Aorta (tissue), 5 donors: Measurements from ENCODE around the gene F2RL3. TPM values are rescaled to one million over a fixed set of nuclear protein-coding genes. Genes with fewer than 3 reads are reported as not detected.

Experiments
- ATAC-seq: fragments of 200-7000 bp; cut with Tn5 transposase; one replicate; pipeline ENCODE4 v1.9.1; 2022; ENCODE audit warnings: moderate library complexity; ENCODE audit not compliant: low FRiP score
- DNase-seq, 2 donors: peaks; one replicate each; pipeline ENCODE4 v3.0.0-alpha.2; 2020
- H3K27ac ChIP-seq, 2 donors: one replicate each; pipeline ENCODE4 v1.5.1; 2013; ENCODE audit warnings: low read length in 2 of 2, mild to moderate bottlenecking in 2 of 2, moderate library complexity in 2 of 2, control low read depth in 1 of 2, inconsistent platforms in 1 of 2, low read depth in 1 of 2
- H3K27me3 ChIP-seq, 2 donors: one replicate each; pipeline ENCODE4 v1.6.1; 2013; ENCODE audit warnings: control low read depth in 1 of 2, low read length in 1 of 2, mild to moderate bottlenecking in 1 of 2, moderate library complexity in 1 of 2; ENCODE audit not compliant: insufficient read depth in 2 of 2, control insufficient read depth in 1 of 2
- H3K36me3 ChIP-seq, 2 donors: one replicate each; pipeline ENCODE4 v1.6.1; 2013; ENCODE audit warnings: control low read depth in 1 of 2, low read length in 1 of 2, mild to moderate bottlenecking in 1 of 2; ENCODE audit not compliant: insufficient read depth in 2 of 2, control insufficient read depth in 1 of 2
- H3K4me1 ChIP-seq, 2 donors: one replicate each; pipeline ENCODE4 v1.6.1; 2013; ENCODE audit warnings: low read length in 2 of 2, control low read depth in 1 of 2, mild to moderate bottlenecking in 1 of 2, moderate library complexity in 1 of 2; ENCODE audit not compliant: insufficient read depth in 2 of 2, control insufficient read depth in 1 of 2
- H3K4me3 ChIP-seq, 2 donors: one replicate each; pipeline ENCODE4 v1.5.1; 2013; ENCODE audit warnings: low read length in 2 of 2, control low read depth in 1 of 2, mild to moderate bottlenecking in 1 of 2
- H3K9me3 ChIP-seq: one replicate; pipeline ENCODE4 v1.6.1; 2013; ENCODE audit warnings: mild to moderate bottlenecking, low read length; ENCODE audit not compliant: control insufficient read depth
- WGBS, 2 donors: extraction: QIAGEN DNeasy Blood & Tissue Kit; methylation state at CpG; one replicate each; pipeline ENCODE4 v1.1.7; 2013; 5-methylcytosine and 5-hydroxymethylcytosine counted together
- intact Hi-C, 2 donors: fragments of 100-400 bp; cut with DNase I; formaldehyde crosslinking; loops; one replicate each; pipeline versions ENCODE4 v1.14.2 to v1.15.0; 2022
- polyA plus RNA-seq, 2 donors: library from polyadenylated mRNA; stranded (reverse); fragments of 200-250 nt; gene quantifications; one replicate each; pipeline ENCODE4 v1.2.3, GENCODE V29; 2013
- total RNA-seq, 2 donors: library from RNA; stranded (reverse); fragmentation: NEBNext Ultra II Directional; extraction: Animal tissue kit (Norgen Biotek cat#: 25700); gene quantifications; one replicate each; pipeline ENCODE4 v1.2.1, GENCODE V29; 2021
- donor health status: healthy with polysubstance abuse.
- donor health status: Bipolar disorder and iron deficiency.
- donor health status: DM: no; HTN: no; CAD: no.
- donor health status: DM: no; HTN: no; CAD: no.
- donor health status: DM: yes; HTN: yes; CAD: no.

F2RL3 gene
- total and polyA plus RNA-seq, 4 donors = 0.13 to 9.9 (median 0.45) TPM

GRCh38 chr19:16877581-16877980 is 11.2 kb upstream of the F2RL3 start:
- 88% methylated on average over 11 of the region's 11 CpGs for WGBS, 2 donors
- Histone ChIP-seq H3K4me3 (no peak overlapping the region), H3K27ac (no peak overlapping the region), H3K4me1 (no peaks in the 10 kb centered on the region), H3K9me3 (peaks cover 4% of the 10 kb centered on the region), H3K36me3 (peaks cover 4 to 8% of the 10 kb centered on the region in 2 donors), H3K27me3 (no peaks in the 10 kb centered on the region)
- intact Hi-C loops = no loop called here
- ATAC-seq = no peak
- no peak for DNase-seq

GRCh38 chr19:16878181-16878965 is 10.4 kb upstream of the F2RL3 start:
- no peak overlapping the region for H3K27ac ChIP-seq
- no peaks in the 10 kb centered on the region for H3K4me1 ChIP-seq
- WGBS, 2 donors = 92 to 95% methylated on average over 54 to 55 of the region's 55 CpGs
- DNase-seq (no peak), ATAC-seq (no peak)
- H3K27me3 ChIP-seq = no peaks in the 10 kb centered on the region
- peaks cover 4 to 8% of the 10 kb centered on the region in 2 donors for H3K36me3 ChIP-seq
- H3K9me3 ChIP-seq = peaks cover 4% of the 10 kb centered on the region
- intact Hi-C loops = no loop called here
- no peak overlapping the region for H3K4me3 ChIP-seq

- Histone ChIP-seq H3K36me3 (peaks cover 4 to 8% of the 10 kb centered on the region in 2 donors), H3K27ac (no peak overlapping the region), H3K27me3 (no peaks in the 10 kb centered on the region), H3K4me1 (no peaks in the 10 kb centered on the region), H3K4me3 (no peak overlapping the region), H3K9me3 (peaks cover 4% of the 10 kb centered on the region)
- WGBS, 2 donors = 93 to 94% methylated on average over 5 to 8 of the region's 8 CpGs
- ATAC-seq (no peak), DNase-seq (no peak)
- intact Hi-C loops = no loop called here
Measured at GRCh38 chr19:16880884-16881554, 7.8 kb upstream of the F2RL3 start.

- H3K27me3 ChIP-seq = no peaks in the 10 kb centered on the region
- no peak overlapping the region for H3K4me3 ChIP-seq
- WGBS, 2 donors = 91 to 96% methylated on average over 3 of the region's 3 CpGs
- H3K36me3 ChIP-seq = peaks cover 1 to 4% of the 10 kb centered on the region in 2 donors
- intact Hi-C loops = no loop called here
- ATAC-seq = no peak
- no peak overlapping the region for H3K27ac ChIP-seq
- DNase-seq = no peak
- H3K9me3 ChIP-seq = peaks cover 4% of the 10 kb centered on the region
- H3K4me1 ChIP-seq = no peaks in the 10 kb centered on the region
Measured at GRCh38 chr19:16882146-16882545, 6.7 kb upstream of the F2RL3 start.

- H3K27me3 ChIP-seq = no peaks in the 10 kb centered on the region
- H3K27ac ChIP-seq = no peak overlapping the region
- no peaks in the 10 kb centered on the region for H3K4me1 ChIP-seq
- DNase-seq (no peak), ATAC-seq (no peak)
- no peak overlapping the region for H3K4me3 ChIP-seq
- H3K36me3 ChIP-seq = peaks cover 0 to 4% of the 10 kb centered on the region in 2 donors
- H3K9me3 ChIP-seq = peaks cover 4% of the 10 kb centered on the region
- intact Hi-C loops = no loop called here
- 83 to 86% methylated on average over 3 of the region's 3 CpGs for WGBS, 2 donors
Measured at GRCh38 chr19:16883522-16883921, 5.3 kb upstream of the F2RL3 start.

DNA sequence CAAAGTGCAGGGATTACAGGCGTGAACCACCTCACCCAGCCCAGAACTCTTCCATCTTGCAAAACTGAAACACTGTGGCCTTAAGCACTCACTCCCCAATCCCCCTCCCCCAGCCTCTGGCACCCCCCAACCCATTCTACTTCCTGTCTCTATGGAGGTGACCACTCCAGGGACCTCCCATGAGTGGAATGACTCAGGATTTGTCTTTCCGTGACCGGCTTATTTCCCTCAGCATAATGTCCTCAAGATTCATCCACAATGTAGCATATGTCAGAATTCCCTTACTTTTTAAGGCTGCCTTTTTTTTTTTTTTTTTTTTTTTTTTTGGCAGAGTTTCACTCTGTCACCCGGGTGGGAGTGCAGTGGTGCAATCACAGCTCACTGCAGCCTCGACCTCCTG is 3.6 kb upstream of the F2RL3 start:
- H3K4me1 ChIP-seq = no peaks in the 10 kb centered on the region
- H3K9me3 ChIP-seq = peaks cover 4% of the 10 kb centered on the region
- no peak overlapping the region for H3K27ac ChIP-seq
- no peaks in the 10 kb centered on the region for H3K27me3 ChIP-seq
- no peak overlapping the region for H3K4me3 ChIP-seq
- H3K36me3 ChIP-seq = no peaks in the 10 kb centered on the region
- DNase-seq (no peak), ATAC-seq (no peak)
- intact Hi-C loops = no loop called here
- WGBS, 2 donors = 44 to 51% methylated on average over 5 of the region's 5 CpGs

DNA sequence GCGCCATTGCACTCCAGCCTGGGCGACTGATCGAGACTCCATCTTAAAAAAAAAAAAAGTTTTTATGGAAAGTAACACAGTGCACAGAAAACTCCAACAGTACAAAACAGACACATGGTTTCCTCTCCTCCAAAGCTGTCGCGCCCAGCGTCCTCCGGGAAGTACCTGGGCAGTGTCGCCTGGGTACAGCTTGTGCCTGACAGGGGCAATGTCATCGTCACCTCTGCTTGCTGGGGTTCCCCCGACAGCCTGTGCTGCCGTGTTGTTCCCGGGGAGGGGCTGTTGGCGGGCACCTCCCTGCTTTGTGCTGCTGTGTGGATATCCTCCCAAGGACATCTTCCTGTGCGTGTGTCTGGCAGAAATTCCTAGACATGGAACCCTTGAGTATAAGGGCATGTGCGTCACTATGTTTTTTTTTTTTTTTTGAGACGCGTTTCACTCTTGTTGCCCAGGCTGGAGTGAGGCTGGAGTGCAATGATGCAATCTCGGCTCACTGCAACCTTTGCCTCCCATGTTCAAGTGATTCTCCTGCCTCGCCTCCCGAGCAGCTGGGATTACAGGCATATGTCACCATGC is 2.4 kb upstream of the F2RL3 start:
- Histone ChIP-seq H3K36me3 (no peaks in the 10 kb centered on the region), H3K4me3 (no peak overlapping the region), H3K27ac (no peak overlapping the region), H3K9me3 (peaks cover 1% of the 10 kb centered on the region), H3K27me3 (no peaks in the 10 kb centered on the region), H3K4me1 (no peaks in the 10 kb centered on the region)
- DNase-seq = no peak
- intact Hi-C loops = no loop called here
- 70 to 75% methylated on average over 20 of the region's 20 CpGs for WGBS, 2 donors
- ATAC-seq = peak; percentile 60

GRCh38 chr19:16887353-16888265 is 1.2 kb upstream of the F2RL3 start:
- intact Hi-C loops = no loop called here
- WGBS, 2 donors = 76 to 78% methylated on average over 17 of the region's 17 CpGs
- no peaks in the 10 kb centered on the region for H3K27me3 ChIP-seq
- no peaks in the 10 kb centered on the region for H3K4me1 ChIP-seq
- ATAC-seq (no peak), DNase-seq (no peak)
- H3K27ac ChIP-seq = no peak overlapping the region
- H3K36me3 ChIP-seq = no peaks in the 10 kb centered on the region
- no peaks in the 10 kb centered on the region for H3K9me3 ChIP-seq
- no peak overlapping the region for H3K4me3 ChIP-seq
